SK-N-SH (cell line): ENCODE results near the gene SLC6A17. TPM values are rescaled to one million over a fixed set of nuclear protein-coding genes. Genes with fewer than 3 reads are reported as not detected.

ENCODE experiments used
- CTCF ChIA-PET: fragments of 300-600, 350-600 bp; formaldehyde crosslinking; extraction: SDS; loops from one replicate; lab custom pipeline; 2021; lab: Yijun Ruan, JAX
- POLR2A ChIA-PET: fragments of 350-600 bp; sonication (Branson Sonifier 250); formaldehyde crosslinking; extraction: SDS; loops from one replicate; lab custom pipeline; 2020; ENCODE audit warnings: antibody characterized with exemption, inconsistent platforms; lab: Yijun Ruan, JAX
- DNase-seq: peaks from one replicate; pipeline ENCODE4 v3.0.0; 2012
- H2AFZ ChIP-seq: fragments of 200-600 bp; sonication (generic); 2 replicates; pipeline ENCODE4 v1.8.1; 2016; ENCODE audit warnings: antibody characterized with exemption, mild to moderate bottlenecking, low read depth
- H3F3A ChIP-seq: fragments of 200-600 bp; sonication (generic); replicated peaks from 2 replicates; pipeline ENCODE3; 2016; ENCODE audit warnings: antibody characterized with exemption, mild to moderate bottlenecking; ENCODE audit not compliant: insufficient read depth
- H3K27ac ChIP-seq, 2 experiments: fragments of 200-500 bp in 1 of 2; fragments of 200-600 bp in 1 of 2; sonication (Bioruptor generic) in 1 of 2; sonication (generic), shearing (Covaris generic) in 1 of 2; 2 replicates each; pipeline versions ENCODE4 v1.5.1 to v1.6.1; 2014 to 2016; ENCODE audit warnings: low read depth in 2 of 2, inconsistent platforms in 1 of 2, low read length in 1 of 2, mild to moderate bottlenecking in 1 of 2, mixed read lengths in 1 of 2
- H3K27me3 ChIP-seq: fragments of 200-600 bp; sonication (generic), shearing (Covaris generic); 2 replicates; pipeline ENCODE4 v1.6.1; 2016; ENCODE audit warnings: mixed run types; ENCODE audit not compliant: insufficient read depth
- H3K36me3 ChIP-seq, 2 experiments: fragments of 200-500 bp in 1 of 2; fragments of 200-600 bp in 1 of 2; sonication (Bioruptor generic) in 1 of 2; sonication (generic) in 1 of 2; replicated peaks in 1 of 2; 2 replicates each; pipeline versions ENCODE3 to v1.5.1; 2014 to 2016; ENCODE audit warnings: low read length in 1 of 2, mild to moderate bottlenecking in 1 of 2; ENCODE audit not compliant: insufficient read depth in 2 of 2, control insufficient read depth in 1 of 2
- H3K4me1 ChIP-seq, 2 experiments: fragments of 200-500 bp in 1 of 2; fragments of 200-600 bp in 1 of 2; sonication (Bioruptor generic) in 1 of 2; sonication (generic), shearing (Covaris generic) in 1 of 2; 2 replicates each; pipeline versions ENCODE4 v1.5.1 to v1.6.1; 2014 to 2016; ENCODE audit warnings: low read depth in 1 of 2, low read length in 1 of 2, mixed run types in 1 of 2; ENCODE audit not compliant: insufficient read depth in 2 of 2, control insufficient read depth in 1 of 2
- H3K4me2 ChIP-seq: fragments of 200-600 bp; sonication (generic), shearing (Covaris generic); 2 replicates; pipeline ENCODE4 v1.6.1; 2017; ENCODE audit warnings: mixed run types
- H3K4me3 ChIP-seq, 2 experiments: fragments of 200-500 bp in 1 of 2; fragments of 200-600 bp in 1 of 2; sonication (Bioruptor generic) in 1 of 2; sonication (generic), shearing (Covaris generic) in 1 of 2; 2 replicates each; pipeline versions ENCODE4 v1.5.1 to v1.8.1; 2014 to 2016; ENCODE audit warnings: low read depth in 2 of 2, inconsistent platforms in 1 of 2, low read length in 1 of 2, mild to moderate bottlenecking in 1 of 2, mixed read lengths in 1 of 2, moderate library complexity in 1 of 2
- H3K79me2 ChIP-seq: fragments of 200-600 bp; sonication (generic); 2 replicates; pipeline ENCODE4 v1.8.1; 2017; ENCODE audit warnings: mild to moderate bottlenecking; ENCODE audit not compliant: insufficient read depth
- H3K9ac ChIP-seq: fragments of 200-600 bp; sonication (generic); 2 replicates; pipeline ENCODE4 v1.6.1; 2017; ENCODE audit warnings: mixed run types
- H3K9me2 ChIP-seq: fragments of 200-600 bp; sonication (generic); 2 replicates; pipeline ENCODE4 v1.6.1; 2017; ENCODE audit warnings: mixed run types
- H3K9me3 ChIP-seq: fragments of 200-600 bp; sonication (generic); 2 replicates; pipeline ENCODE4 v1.6.1; 2017; ENCODE audit warnings: mixed run types, mild to moderate bottlenecking, moderate library complexity
- H4K20me1 ChIP-seq: fragments of 200-600 bp; sonication (generic); 2 replicates; pipeline ENCODE4 v1.6.1; 2017; ENCODE audit warnings: mild to moderate bottlenecking, mixed run types; ENCODE audit not compliant: insufficient read depth
- ELF1 ChIP-seq: IDR thresholded peaks from 2 replicates; pipeline ENCODE4 v1.4.0; 2012
- EZH2phosphoT487 ChIP-seq: fragments of 200-600 bp; sonication (generic); IDR thresholded peaks from 2 replicates; pipeline ENCODE4 v1.6.1; 2017; ENCODE audit warnings: low read depth, mixed run types, mild to moderate bottlenecking, antibody characterized with exemption, moderate library complexity, borderline replicate concordance
- FOSL2 ChIP-seq: IDR thresholded peaks from 2 replicates; pipeline ENCODE4 v1.4.0; 2012; ENCODE audit warnings: low read depth, mild to moderate bottlenecking, moderate library complexity, borderline replicate concordance
- FOXJ3 ChIP-seq: sonication (generic); formaldehyde crosslinking; IDR thresholded peaks from 2 replicates; pipeline ENCODE4 v1.5.1; 2020; ENCODE audit warnings: mild to moderate bottlenecking, missing genetic modification reagents
- GABPA ChIP-seq: IDR thresholded peaks from 2 replicates; pipeline ENCODE4 v1.4.0; 2012; ENCODE audit warnings: low read depth, mild to moderate bottlenecking
- MEF2A ChIP-seq: IDR thresholded peaks from 2 replicates; pipeline ENCODE4 v1.4.0; 2012; ENCODE audit warnings: low read depth, borderline replicate concordance
- NRF1 ChIP-seq: IDR thresholded peaks from 2 replicates; pipeline ENCODE4 v1.6.1; 2012; ENCODE audit warnings: low read depth, mild to moderate bottlenecking, low read length
- POLR2AphosphoS5 ChIP-seq: IDR thresholded peaks from 2 replicates; pipeline ENCODE4 v1.6.1; 2012; ENCODE audit warnings: low read depth, low read length
- RCOR1 ChIP-seq: fragments of 150-350 bp; IDR thresholded peaks from 2 replicates; pipeline ENCODE4 v1.6.1; 2017; ENCODE audit warnings: antibody characterized with exemption, low read length
- TCF12 ChIP-seq: IDR thresholded peaks from 2 replicates; pipeline ENCODE4 v1.4.0; 2012
- TEAD4 ChIP-seq: IDR thresholded peaks from 2 replicates; pipeline ENCODE4 v1.4.0; 2012; ENCODE audit warnings: mild to moderate bottlenecking, borderline replicate concordance; ENCODE audit not compliant: insufficient read depth
- YY1 ChIP-seq: IDR thresholded peaks from 2 replicates; pipeline ENCODE4 v1.4.0; 2012; ENCODE audit warnings: low read depth, mild to moderate bottlenecking
- WGBS: methylation state at CpG from one replicate; pipeline ENCODE4 v1.1.6; 2017; ENCODE audit warnings: low lambda C conversion rate; 5-methylcytosine and 5-hydroxymethylcytosine counted together
- polyA plus RNA-seq, 3 experiments: library from polyadenylated mRNA; depleted of rRNA; stranded (reverse); fragments of >200 nt; gene quantifications; 2 replicates each; pipeline ENCODE4 v1.2.3, GENCODE V29; 2012
- TF ChIP-seq, protein P1 (sequence below): fragments of 150-350 bp; IDR thresholded peaks from 2 replicates; pipeline ENCODE4 v1.6.1; 2016; ENCODE audit warnings: mild to moderate bottlenecking, low read depth, low read length
- TF ChIP-seq, protein P2 (sequence below): IDR thresholded peaks from 2 replicates; pipeline ENCODE4 v1.4.0; 2012; ENCODE audit warnings: low read depth, borderline replicate concordance
- TF ChIP-seq, protein P3 (sequence below): IDR thresholded peaks from 2 replicates; pipeline ENCODE4 v1.6.1; 2012; ENCODE audit warnings: mild to moderate bottlenecking, low read depth, low read length, moderate library complexity
- TF ChIP-seq, protein P4 (sequence below): IDR thresholded peaks from 2 replicates; pipeline ENCODE4 v1.4.0; 2012; ENCODE audit warnings: low read depth, borderline replicate concordance

SLC6A17 gene
- polyA plus RNA-seq, 1 of the 3 experiments (the other 2 are of a cell fraction) = 0.67 TPM

DNA sequence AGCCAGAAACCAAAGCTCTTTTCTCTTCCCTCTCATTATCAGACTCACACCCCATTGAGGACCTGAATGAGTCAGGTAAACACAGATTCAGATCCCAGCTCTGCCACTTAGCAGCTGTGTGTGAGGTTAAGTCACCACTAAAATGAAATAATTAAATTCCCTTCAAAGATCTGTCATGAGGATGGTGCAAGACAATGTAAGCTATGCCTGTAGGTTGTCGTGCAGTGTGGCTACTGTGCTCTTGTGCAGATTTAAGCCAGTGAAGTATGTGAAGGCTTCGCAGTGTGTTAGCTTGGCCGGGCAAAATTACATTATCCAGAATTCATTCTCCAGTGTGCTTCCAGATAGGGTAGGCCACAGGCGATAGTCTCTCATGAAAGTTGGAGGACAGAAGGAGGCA is 24.5 kb upstream of the SLC6A17 start:
- no peaks in the 10 kb centered on the region for H3K9me2 ChIP-seq
- TF ChIP-seq, protein P1, sequence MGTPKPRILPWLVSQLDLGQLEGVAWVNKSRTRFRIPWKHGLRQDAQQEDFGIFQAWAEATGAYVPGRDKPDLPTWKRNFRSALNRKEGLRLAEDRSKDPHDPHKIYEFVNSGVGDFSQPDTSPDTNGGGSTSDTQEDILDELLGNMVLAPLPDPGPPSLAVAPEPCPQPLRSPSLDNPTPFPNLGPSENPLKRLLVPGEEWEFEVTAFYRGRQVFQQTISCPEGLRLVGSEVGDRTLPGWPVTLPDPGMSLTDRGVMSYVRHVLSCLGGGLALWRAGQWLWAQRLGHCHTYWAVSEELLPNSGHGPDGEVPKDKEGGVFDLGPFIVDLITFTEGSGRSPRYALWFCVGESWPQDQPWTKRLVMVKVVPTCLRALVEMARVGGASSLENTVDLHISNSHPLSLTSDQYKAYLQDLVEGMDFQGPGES = no peak
- TF ChIP-seq RCOR1 (no peak), TCF12 (no peak)
- TF ChIP-seq, all 33 proteins: peak for 0
- Histone ChIP-seq H3K4me1 (no peaks in the 10 kb centered on the region; a peak in 1 of 4 replicates), H3K79me2 (no peaks in the 10 kb centered on the region), H3K4me2 (no peak overlapping the region), H3K4me3 (no peak overlapping the region), H2AFZ (no peak overlapping the region), H3K27ac (no peak overlapping the region), H4K20me1 (no peaks in the 10 kb centered on the region), H3F3A (no peaks in the 10 kb centered on the region), H3K9ac (no peak overlapping the region), H3K27me3 (no peaks in the 10 kb centered on the region; the same call in 1 of the 2 replicates), H3K9me3 (no peaks in the 10 kb centered on the region), H3K36me3 (no peaks in the 10 kb centered on the region)
- 69% methylated on average over 3 of the region's 4 CpGs for WGBS
- ChIA-PET CTCF (interaction anchor here (1.1 to 51.7 kb wide), 6 partner anchors 9 to 77 kb away, joined by 3 to 1768 read pairs (median 4); partner anchors contain the start of gene STRIP1), POLR2A (interaction anchor here (0.6 kb wide), 1 partner anchor 67 kb away, joined by 3 read pairs; no protein-coding TSS in a partner anchor)
- DNase-seq = no peak

DNA sequence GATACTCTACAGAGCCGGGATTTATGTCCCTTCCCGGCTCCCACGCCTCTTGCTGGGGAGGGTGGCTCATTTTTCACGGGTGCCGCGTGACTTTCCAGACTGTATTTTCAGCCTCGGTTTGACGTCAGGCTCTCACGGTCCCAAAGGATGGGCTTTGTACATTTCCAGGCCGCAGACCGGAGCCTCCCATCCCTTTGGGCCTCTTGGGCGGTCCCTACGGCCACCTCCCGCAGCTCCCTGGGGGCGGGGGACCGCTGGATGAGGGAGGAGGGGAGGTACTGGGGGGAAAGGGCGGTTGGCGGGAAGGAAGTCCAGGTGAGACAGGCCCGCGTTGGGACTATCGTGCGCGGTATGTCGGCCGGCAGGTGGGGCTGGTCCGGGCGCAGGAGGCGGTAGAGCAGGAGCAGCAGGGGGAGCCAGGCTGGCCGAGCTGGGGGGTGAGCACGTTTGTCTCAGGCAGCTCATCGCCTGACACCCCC is 20.1 kb upstream of the SLC6A17 start:
- H3K9me3 ChIP-seq = no peaks in the 10 kb centered on the region
- no peak overlapping the region for H3K4me2 ChIP-seq
- TF ChIP-seq, protein P2, sequence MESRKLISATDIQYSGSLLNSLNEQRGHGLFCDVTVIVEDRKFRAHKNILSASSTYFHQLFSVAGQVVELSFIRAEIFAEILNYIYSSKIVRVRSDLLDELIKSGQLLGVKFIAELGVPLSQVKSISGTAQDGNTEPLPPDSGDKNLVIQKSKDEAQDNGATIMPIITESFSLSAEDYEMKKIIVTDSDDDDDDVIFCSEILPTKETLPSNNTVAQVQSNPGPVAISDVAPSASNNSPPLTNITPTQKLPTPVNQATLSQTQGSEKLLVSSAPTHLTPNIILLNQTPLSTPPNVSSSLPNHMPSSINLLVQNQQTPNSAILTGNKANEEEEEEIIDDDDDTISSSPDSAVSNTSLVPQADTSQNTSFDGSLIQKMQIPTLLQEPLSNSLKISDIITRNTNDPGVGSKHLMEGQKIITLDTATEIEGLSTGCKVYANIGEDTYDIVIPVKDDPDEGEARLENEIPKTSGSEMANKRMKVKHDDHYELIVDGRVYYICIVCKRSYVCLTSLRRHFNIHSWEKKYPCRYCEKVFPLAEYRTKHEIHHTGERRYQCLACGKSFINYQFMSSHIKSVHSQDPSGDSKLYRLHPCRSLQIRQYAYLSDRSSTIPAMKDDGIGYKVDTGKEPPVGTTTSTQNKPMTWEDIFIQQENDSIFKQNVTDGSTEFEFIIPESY = no peak
- no peak for TF ChIP-seq NRF1
- TF ChIP-seq, protein P3, sequence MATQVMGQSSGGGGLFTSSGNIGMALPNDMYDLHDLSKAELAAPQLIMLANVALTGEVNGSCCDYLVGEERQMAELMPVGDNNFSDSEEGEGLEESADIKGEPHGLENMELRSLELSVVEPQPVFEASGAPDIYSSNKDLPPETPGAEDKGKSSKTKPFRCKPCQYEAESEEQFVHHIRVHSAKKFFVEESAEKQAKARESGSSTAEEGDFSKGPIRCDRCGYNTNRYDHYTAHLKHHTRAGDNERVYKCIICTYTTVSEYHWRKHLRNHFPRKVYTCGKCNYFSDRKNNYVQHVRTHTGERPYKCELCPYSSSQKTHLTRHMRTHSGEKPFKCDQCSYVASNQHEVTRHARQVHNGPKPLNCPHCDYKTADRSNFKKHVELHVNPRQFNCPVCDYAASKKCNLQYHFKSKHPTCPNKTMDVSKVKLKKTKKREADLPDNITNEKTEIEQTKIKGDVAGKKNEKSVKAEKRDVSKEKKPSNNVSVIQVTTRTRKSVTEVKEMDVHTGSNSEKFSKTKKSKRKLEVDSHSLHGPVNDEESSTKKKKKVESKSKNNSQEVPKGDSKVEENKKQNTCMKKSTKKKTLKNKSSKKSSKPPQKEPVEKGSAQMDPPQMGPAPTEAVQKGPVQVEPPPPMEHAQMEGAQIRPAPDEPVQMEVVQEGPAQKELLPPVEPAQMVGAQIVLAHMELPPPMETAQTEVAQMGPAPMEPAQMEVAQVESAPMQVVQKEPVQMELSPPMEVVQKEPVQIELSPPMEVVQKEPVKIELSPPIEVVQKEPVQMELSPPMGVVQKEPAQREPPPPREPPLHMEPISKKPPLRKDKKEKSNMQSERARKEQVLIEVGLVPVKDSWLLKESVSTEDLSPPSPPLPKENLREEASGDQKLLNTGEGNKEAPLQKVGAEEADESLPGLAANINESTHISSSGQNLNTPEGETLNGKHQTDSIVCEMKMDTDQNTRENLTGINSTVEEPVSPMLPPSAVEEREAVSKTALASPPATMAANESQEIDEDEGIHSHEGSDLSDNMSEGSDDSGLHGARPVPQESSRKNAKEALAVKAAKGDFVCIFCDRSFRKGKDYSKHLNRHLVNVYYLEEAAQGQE = no peak
- TF ChIP-seq, protein P4, sequence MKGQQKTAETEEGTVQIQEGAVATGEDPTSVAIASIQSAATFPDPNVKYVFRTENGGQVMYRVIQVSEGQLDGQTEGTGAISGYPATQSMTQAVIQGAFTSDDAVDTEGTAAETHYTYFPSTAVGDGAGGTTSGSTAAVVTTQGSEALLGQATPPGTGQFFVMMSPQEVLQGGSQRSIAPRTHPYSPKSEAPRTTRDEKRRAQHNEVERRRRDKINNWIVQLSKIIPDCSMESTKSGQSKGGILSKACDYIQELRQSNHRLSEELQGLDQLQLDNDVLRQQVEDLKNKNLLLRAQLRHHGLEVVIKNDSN = no peak
- TF ChIP-seq GABPA = no peak
- TF ChIP-seq FOSL2 = no peak
- TF ChIP-seq ELF1 = no peak
- TF ChIP-seq MEF2A = no peak
- no peak for TF ChIP-seq YY1
- TF ChIP-seq EZH2phosphoT487 = no peak
- no peak for TF ChIP-seq FOXJ3 (CRISPR knock-in tag)
- TF ChIP-seq POLR2AphosphoS5 = no peak
- TF ChIP-seq TEAD4 = no peak
- H3K9me2 ChIP-seq = no peaks in the 10 kb centered on the region
- H2AFZ ChIP-seq = no peak overlapping the region
- H3K4me1 ChIP-seq = peaks cover 0 to 10% of the 10 kb centered on the region in 2 experiments; a peak in 1 of 4 replicates
- no peak overlapping the region for H3K9ac ChIP-seq
- ChIA-PET POLR2A (no interaction called here), CTCF (interaction anchor here (0.8 to 1.1 kb wide), 2 partner anchors 10 to 13 kb away, joined by 4 read pairs; no protein-coding TSS in a partner anchor)
- H3K27ac ChIP-seq = no peak overlapping the region
- H3K4me3 ChIP-seq = no peak overlapping the region
- WGBS = 80% methylated on average over 26 of the region's 31 CpGs
- no peak for DNase-seq
- no peaks in the 10 kb centered on the region; the same call in 1 of the 2 replicates for H3K27me3 ChIP-seq
- H4K20me1 ChIP-seq = no peaks in the 10 kb centered on the region
- no peaks in the 10 kb centered on the region for H3F3A ChIP-seq
- H3K79me2 ChIP-seq = no peaks in the 10 kb centered on the region
- no peaks in the 10 kb centered on the region for H3K36me3 ChIP-seq
